ENCODE measurements around the gene C16orf46.

The C16orf46 gene

DNA sequence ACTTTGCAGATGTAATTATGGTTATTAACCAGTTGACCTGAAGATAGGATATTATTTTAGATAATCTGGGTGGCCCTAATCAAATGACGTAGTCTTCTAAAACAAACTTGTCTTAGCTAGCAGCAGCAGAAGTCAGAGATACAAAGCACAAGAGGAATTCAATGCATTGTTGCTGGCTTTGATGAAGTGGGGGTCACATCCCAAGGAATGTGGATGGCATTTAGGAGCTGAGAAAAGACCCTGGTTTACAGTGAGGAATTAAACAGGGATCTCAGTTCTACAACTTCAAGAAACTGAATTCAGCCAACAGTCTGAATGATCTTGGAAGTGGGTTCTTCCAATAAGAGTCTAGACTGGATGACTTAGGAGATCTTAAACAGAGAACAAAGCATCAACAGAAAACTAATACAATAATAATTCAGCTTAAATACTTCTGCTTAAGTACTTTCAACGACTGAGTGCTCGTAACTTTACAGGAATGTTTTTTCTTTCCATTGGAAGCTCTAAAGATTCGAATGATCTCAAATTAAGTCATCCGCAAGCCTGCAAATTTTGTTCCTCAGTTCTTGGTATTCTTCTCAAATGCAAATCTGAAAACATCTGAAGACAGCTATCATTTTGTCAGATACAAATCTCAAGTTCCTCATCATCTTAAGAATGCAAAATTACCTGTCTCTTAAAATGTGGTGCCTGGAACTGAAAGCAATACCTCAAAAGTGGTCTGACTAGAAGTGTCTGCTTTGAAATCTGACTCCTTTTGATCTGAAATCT, 3.3 kb downstream of the C16orf46 start:
- DNase-seq = no peak

GRCh38 chr16:81071805-81072204, 5.2 kb downstream of the C16orf46 start:
- no peak for DNase-seq

DNA sequence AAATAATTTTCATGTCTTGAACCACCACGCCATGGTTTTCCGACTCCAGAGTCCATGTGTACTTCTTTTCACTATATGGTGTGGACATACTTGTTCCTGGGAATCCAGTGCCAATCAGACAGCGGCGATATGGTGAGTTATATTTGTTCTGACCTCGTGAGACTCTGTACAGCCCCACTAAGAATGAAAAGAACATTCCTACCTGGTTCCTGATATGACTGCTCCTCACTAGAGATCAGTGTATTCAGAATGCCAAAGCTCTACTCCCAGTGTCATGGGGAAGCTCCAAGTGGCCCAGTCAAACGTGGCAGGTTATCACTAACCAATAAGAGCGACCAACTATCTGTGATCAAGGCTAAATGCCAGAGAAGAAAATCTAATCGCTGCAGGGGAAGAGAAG, 6.1 kb downstream of the C16orf46 start:
- no peak for DNase-seq

GRCh38 chr16:81069063-81069462, 8.0 kb downstream of the C16orf46 start:
- DNase-seq = no peak

GRCh38 chr16:81067166-81067565, 9.9 kb downstream of the C16orf46 start:
- DNase-seq = no peak

DNA sequence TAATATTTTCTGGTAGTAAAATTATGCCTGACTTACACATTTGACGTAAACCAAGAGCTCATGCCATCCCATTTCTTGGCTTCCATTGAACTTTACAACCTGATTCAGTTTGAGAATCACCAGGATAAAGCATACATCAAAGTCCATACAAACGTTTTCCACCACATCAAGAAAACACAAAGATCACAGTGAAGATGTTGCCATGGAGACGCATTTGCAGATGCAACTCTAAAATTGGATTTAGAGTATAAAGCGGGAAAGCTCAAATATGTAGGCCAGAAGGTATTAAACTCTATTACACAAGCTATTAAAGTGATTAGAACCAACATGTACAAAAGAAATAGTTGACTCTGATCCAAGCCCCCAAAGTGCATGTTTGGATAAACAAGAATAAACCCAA, 10.4 kb downstream of the C16orf46 start:
- no peak for DNase-seq

- DNase-seq = no peak
Measured at GRCh38 chr16:81061871-81062608, 15.0 kb downstream of the C16orf46 start.

GRCh38 chr16:81061307-81061640, 15.8 kb downstream of the C16orf46 start:
- DNase-seq = no peak

GRCh38 chr16:81060576-81061306, 16.3 kb downstream of the C16orf46 start:
- no peak for DNase-seq

GRCh38 chr16:81053761-81054160, 23.3 kb downstream of the C16orf46 start:
- DNase-seq = no peak

- DNase-seq = no peak
Measured at GRCh38 chr16:81042821-81043220, 34.2 kb downstream of the C16orf46 start.

DNA sequence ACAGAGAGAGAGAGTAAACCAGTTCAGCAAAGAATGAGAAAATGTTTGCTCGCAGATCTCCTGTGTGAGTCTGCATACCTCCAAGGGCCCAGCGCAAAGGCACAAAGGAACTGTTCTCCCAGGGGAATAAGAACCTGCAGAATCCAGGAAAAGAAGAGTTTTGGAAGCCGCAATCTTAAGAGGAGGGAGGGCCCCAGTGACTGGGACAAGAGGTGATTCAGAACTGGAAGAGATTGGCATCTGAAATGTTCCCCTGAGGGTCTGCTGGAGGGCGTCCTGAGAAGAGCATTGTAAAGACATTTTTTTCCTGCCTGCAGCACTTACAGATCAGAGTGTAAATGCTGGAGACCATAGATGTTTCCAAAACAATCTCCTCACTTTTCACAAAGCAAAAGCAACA, 35.3 kb downstream of the C16orf46 start:
- DNase-seq = no peak

DNA sequence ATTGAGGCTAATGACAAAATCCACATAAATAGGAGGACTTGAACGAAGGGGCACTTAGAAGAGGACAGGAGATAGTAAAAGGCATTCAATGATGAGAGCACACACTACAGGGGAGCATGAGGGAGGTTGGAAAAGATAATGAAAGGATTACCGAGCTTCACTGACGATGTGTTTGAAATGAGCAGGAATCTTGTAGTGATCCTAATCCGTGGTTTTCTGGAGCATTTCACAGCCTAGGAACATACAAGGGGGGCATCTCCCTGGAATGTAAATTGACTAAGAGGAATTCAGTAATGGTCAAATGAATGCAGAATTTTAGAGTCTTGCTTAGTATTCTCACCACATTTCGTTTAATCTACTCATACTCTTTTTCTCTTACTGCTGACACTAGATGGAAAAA, 36.2 kb downstream of the C16orf46 start:
- DNase-seq = no peak

- DNase-seq = no peak
Measured at GRCh38 chr16:81040131-81040530, 36.9 kb downstream of the C16orf46 start.

DNA sequence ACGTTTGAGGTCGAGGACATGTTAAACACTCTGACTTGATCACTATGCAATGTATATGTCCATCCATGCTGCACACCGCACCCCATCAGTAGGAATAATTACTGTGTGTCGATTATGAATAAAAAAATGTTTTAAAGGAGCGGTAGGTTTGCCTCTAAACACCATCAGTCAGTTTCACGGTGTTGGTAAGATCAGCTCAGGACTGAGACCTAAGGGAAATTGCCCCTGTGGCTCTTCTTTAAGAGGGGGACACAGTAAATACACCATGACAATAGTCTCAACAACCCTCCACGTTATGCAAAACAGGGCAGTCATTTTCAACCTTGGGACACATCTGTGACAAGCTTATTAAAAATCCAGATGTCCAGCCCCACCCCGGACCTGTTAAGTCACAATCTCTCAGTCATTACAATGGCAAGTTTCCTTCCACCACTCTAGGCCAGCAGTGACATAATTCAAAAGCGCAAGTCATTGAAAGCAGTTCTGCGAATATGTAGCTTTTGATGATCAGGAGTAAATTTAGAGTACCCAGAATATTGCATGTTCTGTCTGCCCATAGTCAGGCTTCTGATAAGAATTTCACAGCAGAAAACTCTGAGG, 40.2 kb downstream of the C16orf46 start:
- DNase-seq = no peak

DNA sequence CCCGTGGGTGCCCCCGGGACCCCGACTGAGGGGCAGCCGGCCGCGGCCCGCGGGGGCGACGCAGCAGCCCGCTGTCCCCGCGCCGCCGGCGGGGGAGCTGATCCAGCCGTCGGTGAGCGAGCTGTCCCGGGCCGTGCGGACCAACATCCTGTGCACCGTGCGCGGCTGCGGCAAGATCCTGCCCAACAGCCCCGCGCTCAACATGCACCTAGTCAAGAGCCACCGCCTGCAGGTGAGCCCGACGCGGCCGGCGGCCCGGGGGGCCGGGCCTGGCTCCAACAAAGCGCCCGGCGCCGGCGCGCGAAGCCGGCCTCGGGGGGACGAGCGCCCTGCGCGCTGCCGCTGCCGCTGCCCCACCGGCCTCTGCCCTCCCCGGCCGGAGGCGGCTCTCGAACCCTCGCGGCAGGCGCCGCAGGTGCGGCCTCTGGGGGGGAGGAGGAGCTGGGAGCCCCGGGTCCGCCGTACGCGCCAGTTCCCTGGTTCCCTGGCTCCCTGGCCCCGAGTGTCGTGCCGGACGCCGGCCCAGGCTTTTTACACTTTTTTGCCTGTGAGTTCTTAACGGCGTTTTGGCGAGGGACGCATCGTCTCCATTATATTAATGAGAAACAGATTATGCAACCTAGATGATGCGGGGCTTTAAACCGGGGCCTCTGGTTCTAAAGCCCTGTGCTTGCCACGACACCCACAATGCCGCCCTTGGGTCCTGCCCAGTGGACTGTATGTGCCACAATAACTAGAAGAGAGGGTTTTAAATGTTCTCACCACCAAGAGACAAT, 40.9 kb downstream of the C16orf46 start:
- peak; percentile 73 for DNase-seq

DNA sequence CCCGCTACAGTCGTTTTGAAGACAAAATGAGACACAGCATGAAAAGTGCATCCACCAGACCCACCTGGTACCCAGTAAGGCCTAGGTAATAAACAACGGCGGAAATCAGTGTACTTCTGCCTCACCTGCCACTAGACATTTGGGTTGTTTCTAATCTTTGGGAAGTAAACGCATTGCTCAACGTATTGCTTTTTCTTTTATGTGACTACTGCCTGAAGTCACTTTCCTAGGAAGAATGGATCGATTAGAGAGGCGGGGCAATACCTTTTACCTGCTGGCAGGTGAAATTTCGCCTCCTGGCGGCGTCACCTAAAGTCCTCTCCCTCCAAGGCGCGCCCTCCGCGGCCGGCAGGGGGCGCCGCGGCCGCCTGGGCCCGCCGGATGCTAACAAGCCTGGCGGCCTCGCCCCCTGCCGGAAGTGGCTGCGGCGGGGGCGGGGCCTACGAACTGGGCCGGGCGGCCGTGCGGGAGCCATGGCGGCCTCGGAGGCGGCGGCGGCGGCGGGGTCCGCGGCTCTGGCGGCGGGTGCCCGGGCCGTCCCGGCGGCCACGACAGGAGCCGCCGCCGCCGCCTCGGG, 41.6 kb downstream of the C16orf46 start, which contains the start of gene ATMIN:
Gene ATMIN, plus strand, starts transcription at position 445 of the 577 bp plus-strand sequence. Its CDS starts 29 bp downstream, at position 474.
- peak; percentile 95 for DNase-seq

DNA sequence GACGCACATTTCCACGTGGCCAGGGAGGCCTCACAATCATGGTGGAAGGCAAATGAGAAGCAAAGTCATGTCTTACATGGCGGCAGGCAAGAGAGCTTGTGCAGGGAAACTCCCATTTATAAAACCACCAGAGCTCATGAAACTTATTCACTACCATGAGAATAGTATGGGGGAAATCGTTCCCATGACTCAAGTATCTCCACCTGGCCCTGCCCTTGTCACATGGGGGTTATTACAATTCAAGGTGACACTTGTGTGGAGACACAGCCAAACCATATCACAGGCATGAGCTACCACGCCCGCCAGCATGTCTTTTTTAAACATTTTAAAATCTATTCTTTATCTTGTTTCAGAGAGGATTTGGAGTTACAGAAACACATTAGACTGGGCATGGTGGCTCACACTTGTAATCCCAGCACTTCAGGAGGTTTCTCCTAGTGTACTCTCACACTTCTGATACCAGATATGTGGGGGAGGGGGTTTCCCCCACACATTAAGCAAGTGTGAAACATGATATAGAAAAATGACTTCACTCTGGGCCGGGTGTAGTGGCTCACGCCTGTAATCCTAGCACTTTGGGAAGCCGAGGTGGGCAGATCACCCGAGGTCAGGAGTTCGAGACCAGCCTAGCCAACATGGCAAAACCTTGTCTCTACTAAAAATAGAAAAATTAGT, 47.0 kb downstream of the C16orf46 start:
- DNase-seq = no peak

DNA sequence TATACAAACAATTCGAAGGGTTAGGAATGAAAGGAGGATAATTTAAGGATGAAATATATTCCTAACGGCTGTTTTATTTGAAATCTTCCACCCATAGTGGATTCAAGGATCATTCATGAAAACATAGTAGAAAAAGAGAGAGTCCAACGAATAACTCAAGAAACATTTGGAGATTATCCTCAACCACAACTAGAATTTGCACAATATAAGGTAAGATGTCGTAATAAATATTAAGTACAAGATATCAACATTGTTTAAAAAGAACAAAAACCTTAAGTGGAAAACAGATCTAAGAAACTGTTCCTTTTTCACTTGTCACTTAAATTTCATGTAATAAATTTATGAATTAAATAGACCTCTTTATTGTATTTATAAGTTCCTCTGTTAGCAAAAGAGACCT, 50.6 kb downstream of the C16orf46 start:
- no peak for DNase-seq

- DNase-seq = no peak
Measured at GRCh38 chr16:81018496-81018895, 58.5 kb downstream of the C16orf46 start.

GRCh38 chr16:81014672-81015071, 62.4 kb downstream of the C16orf46 start:
- no peak for DNase-seq

GRCh38 chr16:81012974-81013373, 64.1 kb downstream of the C16orf46 start:
- DNase-seq = no peak

Measured in activated CD8-positive, alpha-beta memory T cell treated with anti-CD3 and anti-CD28 coated beads, Interleukin-2, amount 50 U/mL, for 48 hours (primary cell).